ENCODE data around the gene NFYB.

GRCh38 chr12:104154806-104155205 lies 16.8 kb upstream of the NFYB start:
- no peak for TF ChIP-seq EZH2 (IDR thresholded peaks at IDR 0.05; ENCODE audit: low read depth)
- no peak for TF ChIP-seq CTCF (conservative IDR thresholded peaks at IDR 0.05)

Data from PC-9 (cell line).